Heart right ventricle (tissue), 16 donors: ENCODE measurements around the gene MAST3. TPM values are rescaled to one million over a fixed set of nuclear protein-coding genes. Genes with fewer than 3 reads are reported as not detected.

Experiments used
- ATAC-seq, 8 donors: fragments of 200-7000 bp; cut with Tn5 transposase; one replicate each; pipeline ENCODE4 v1.9.1; 2020; ENCODE audit warnings: mild to moderate bottlenecking in 8 of 8, moderate library complexity in 8 of 8, moderate number of reproducible peaks in 1 of 8
- DNase-seq, 2 donors: peaks; one replicate each; pipeline ENCODE4 v3.0.0-alpha.2; 2020
- H3K27ac ChIP-seq, 10 donors: fragments of 200-600 bp; sonication (generic) in 2 of 10; one replicate each; pipeline versions ENCODE4 v1.5.0 to v1.8.0; 2020 to 2022; ENCODE audit warnings: mild to moderate bottlenecking in 3 of 10
- H3K27me3 ChIP-seq, 7 donors: fragments of 200-600 bp; one replicate each; pipeline ENCODE4 v1.8.0; 2021 to 2022; ENCODE audit warnings: mild to moderate bottlenecking in 2 of 7
- H3K36me3 ChIP-seq, 9 donors: fragments of 200-600 bp; sonication (generic) in 1 of 9; one replicate each; pipeline versions ENCODE4 v1.5.0 to v1.8.0; 2020 to 2022; ENCODE audit warnings: mild to moderate bottlenecking in 2 of 9
- H3K4me1 ChIP-seq, 9 donors: fragments of 200-600 bp; sonication (generic) in 1 of 9; one replicate each; pipeline versions ENCODE4 v1.5.0 to v1.8.0; 2020 to 2022; ENCODE audit warnings: mild to moderate bottlenecking in 4 of 9
- H3K4me3 ChIP-seq, 10 donors: fragments of 200-600 bp; sonication (generic) in 2 of 10; one replicate each; pipeline versions ENCODE4 v1.5.0 to v1.8.0; 2020 to 2022; ENCODE audit warnings: mild to moderate bottlenecking in 7 of 10, moderate library complexity in 2 of 10
- H3K9me3 ChIP-seq, 11 donors: fragments of 200-600 bp in 10 of 11; sonication (generic) in 2 of 11; one replicate each; pipeline versions ENCODE4 v1.5.0 to v1.8.0; 2013 to 2022; ENCODE audit warnings: mild to moderate bottlenecking in 2 of 11, control low read depth in 1 of 11, moderate library complexity in 1 of 11
- whole genome bisulfite sequencing, 2 donors: extraction: QIAGEN DNeasy Blood & Tissue Kit; methylation state at CpG; one replicate each; pipeline ENCODE4 v1.1.7; 2013; ENCODE audit warnings: inconsistent platforms in 1 of 2; 5-methylcytosine and 5-hydroxymethylcytosine counted together
- intact Hi-C, 10 donors: fragments of 100-400 bp; cut with DNase I; formaldehyde crosslinking; loops; one replicate each; pipeline versions ENCODE4 v1.11.1 to v1.14.2; 2022
- polyA plus RNA-seq, 2 donors: library from polyadenylated mRNA; stranded (reverse); fragments of 200-250 nt; gene quantifications; one replicate each; pipeline ENCODE4 v1.2.3, GENCODE V29; 2013
- total RNA-seq, 10 donors: library from RNA; stranded (reverse); fragmentation: NEBNext Ultra II Directional in 3 of 10; extraction: Animal tissue kit (Norgen Biotek cat#: 25700) in 3 of 10; gene quantifications; one replicate each; pipeline versions ENCODE4 v1.2.1 to v1.2.4, GENCODE V29; 2021 to 2023
- TF ChIP-seq, protein P1 (sequence below), 9 donors: fragments of 200-600 bp; sonication (generic) in 2 of 9; IDR thresholded peaks; one replicate each; pipeline versions ENCODE4 v1.5.0 to v1.8.0; 2021 to 2022; ENCODE audit warnings: antibody characterized with exemption in 9 of 9, mild to moderate bottlenecking in 5 of 9, moderate library complexity in 1 of 9
- donor health status: Arrhythmogenic right ventricular cardiomyopathy.
- donor health status: ischemic (EF 13 %, LVEDD 7.1; RV severe dilation, severe dysfunction).
- donor health status: healthy with polysubstance abuse.
- donor health status: DM: no; HTN: yes; CAD: no.
- donor health status: DM: no; HTN: no; CAD: no.
- donor health status: ischemic (EF 25% LVEDD 6.9; RV normal size, moderate dysfunction).
- donor health status: ischemic (EF 25% LVEDD 5.7; RV mildly dilated, moderate dysfunction).
- donor health status: healthy.
- donor health status: DM: yes; HTN: yes; CAD: no.
- donor health status: Ischemic cardiomyopathy.
- donor health status: ischemic (EF 35%, LVEDD 5.7; RV mildly dilated, moderate dysfunction).
- donor health status: nonischemic (EF 11% LVEDD 7.7; RV severe dilation, severe dysfunction).
- donor health status: DM: yes; HTN: yes; CAD: no.
- donor health status: PGD.
- donor health status: ischemic (EF 29% LVEDD 5.4; RV normal size, mild dysfunction).
- donor health status: nonischemic (EF 23%, LVEDD 6.1; RV moderate dilation, normal function).

MAST3 gene
- total and polyA plus RNA-seq, 12 donors: 1.5 to 6.4 (median 4.1) TPM

DNA sequence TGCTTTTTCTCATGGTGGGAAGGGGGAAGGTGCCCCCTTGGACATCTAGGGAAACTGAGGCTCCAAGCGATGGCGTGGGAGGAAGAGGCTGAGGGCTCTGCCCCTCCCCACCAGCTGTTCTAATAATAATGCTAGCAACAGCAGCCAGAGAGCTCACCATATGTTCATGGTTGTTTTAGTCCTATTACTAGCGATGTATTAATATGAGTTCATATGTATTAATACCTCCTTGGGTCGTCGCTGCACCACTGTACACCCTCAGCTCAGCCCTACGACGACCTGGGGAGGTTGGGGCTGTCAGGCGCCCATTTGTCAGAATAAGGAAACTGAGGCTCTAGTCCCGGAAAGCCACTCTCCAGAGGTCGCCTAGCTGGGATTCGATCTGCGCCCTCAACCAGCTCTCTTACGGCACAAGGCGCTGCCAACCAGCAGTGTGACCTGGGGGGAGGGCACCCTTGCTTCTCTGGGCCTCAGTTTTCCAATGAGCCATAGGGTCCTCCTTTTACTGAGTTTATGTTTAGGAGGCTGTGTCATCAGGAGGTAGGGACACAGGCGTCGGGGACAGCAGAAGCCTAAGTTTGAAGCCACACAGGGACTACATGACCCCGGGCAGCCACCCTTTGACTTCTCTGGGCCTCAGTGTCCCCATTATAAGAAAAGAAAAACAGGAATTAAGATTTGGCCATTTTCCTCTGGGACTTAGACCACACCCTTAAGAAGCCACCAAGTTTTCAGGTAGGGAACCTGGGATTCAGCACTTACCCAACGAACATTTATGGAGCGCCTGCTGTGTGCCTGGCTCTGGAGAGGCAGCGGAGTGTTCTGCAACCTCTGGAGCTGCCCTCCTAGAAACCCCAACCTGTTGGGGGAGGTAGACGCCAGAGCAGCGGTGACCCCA, 664 bp downstream of the MAST3 start:
- DNase-seq: no peak
- peak overlapping the region in 9 of 10 donors; percentile 1 to 63 (median 47) for H3K4me3 ChIP-seq
- 32 to 39% methylated on average over 22 of the region's 22 CpGs for WGBS, 2 donors
- no peaks in the 10 kb centered on the region for H3K9me3 ChIP-seq
- peaks cover 0 to 23% (median 14%) of the 10 kb centered on the region in 9 donors for H3K4me1 ChIP-seq
- intact Hi-C loops: no loop called here
- ATAC-seq: no peak
- no peaks in the 10 kb centered on the region for H3K36me3 ChIP-seq
- peaks cover 0 to 60% (median 39%) of the 10 kb centered on the region in 7 donors for H3K27me3 ChIP-seq
- peak overlapping the region in 1 of 10 donors; percentile 65 for H3K27ac ChIP-seq
- TF ChIP-seq, protein P1, sequence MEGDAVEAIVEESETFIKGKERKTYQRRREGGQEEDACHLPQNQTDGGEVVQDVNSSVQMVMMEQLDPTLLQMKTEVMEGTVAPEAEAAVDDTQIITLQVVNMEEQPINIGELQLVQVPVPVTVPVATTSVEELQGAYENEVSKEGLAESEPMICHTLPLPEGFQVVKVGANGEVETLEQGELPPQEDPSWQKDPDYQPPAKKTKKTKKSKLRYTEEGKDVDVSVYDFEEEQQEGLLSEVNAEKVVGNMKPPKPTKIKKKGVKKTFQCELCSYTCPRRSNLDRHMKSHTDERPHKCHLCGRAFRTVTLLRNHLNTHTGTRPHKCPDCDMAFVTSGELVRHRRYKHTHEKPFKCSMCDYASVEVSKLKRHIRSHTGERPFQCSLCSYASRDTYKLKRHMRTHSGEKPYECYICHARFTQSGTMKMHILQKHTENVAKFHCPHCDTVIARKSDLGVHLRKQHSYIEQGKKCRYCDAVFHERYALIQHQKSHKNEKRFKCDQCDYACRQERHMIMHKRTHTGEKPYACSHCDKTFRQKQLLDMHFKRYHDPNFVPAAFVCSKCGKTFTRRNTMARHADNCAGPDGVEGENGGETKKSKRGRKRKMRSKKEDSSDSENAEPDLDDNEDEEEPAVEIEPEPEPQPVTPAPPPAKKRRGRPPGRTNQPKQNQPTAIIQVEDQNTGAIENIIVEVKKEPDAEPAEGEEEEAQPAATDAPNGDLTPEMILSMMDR (IDR thresholded peaks at IDR 0.05): no peak

GRCh38 chr19:18098891-18099622, 1.5 kb downstream of the MAST3 start:
- H3K9me3 ChIP-seq: no peaks in the 10 kb centered on the region
- peaks cover 0 to 27% (median 16%) of the 10 kb centered on the region in 9 donors for H3K4me1 ChIP-seq
- TF ChIP-seq, protein P1 (IDR thresholded peaks at IDR 0.05): no peak
- 9 to 11% methylated on average over 33 to 34 of the region's 34 CpGs for WGBS, 2 donors
- DNase-seq: no peak
- peak in 1 of 8 donors; percentile 11 for ATAC-seq
- H3K27me3 ChIP-seq: peaks cover 0 to 64% (median 39%) of the 10 kb centered on the region in 7 donors
- no peak overlapping the region for H3K27ac ChIP-seq
- intact Hi-C loops: no loop called here
- H3K36me3 ChIP-seq: no peaks in the 10 kb centered on the region
- peak overlapping the region in 1 of 10 donors; percentile 63 for H3K4me3 ChIP-seq

GRCh38 chr19:18099623-18099995, 2.0 kb downstream of the MAST3 start:
- 80% methylated on average over 8 of the region's 8 CpGs for WGBS, 2 donors
- no peak for ATAC-seq
- Histone ChIP-seq H3K4me3 (no peak overlapping the region), H3K27ac (no peak overlapping the region), H3K36me3 (no peaks in the 10 kb centered on the region), H3K27me3 (peaks cover 0 to 64% (median 39%) of the 10 kb centered on the region in 7 donors), H3K9me3 (no peaks in the 10 kb centered on the region), H3K4me1 (peaks cover 0 to 31% (median 19%) of the 10 kb centered on the region in 9 donors)
- intact Hi-C loops: no loop called here
- no peak for DNase-seq
- TF ChIP-seq, protein P1 (IDR thresholded peaks at IDR 0.05): no peak

GRCh38 chr19:18100710-18101109, 3.1 kb downstream of the MAST3 start:
- H3K9me3 ChIP-seq: no peaks in the 10 kb centered on the region
- H3K27ac ChIP-seq: no peak overlapping the region
- H3K4me3 ChIP-seq: no peak overlapping the region
- intact Hi-C loops: no loop called here
- ATAC-seq: no peak
- H3K36me3 ChIP-seq: no peaks in the 10 kb centered on the region
- TF ChIP-seq, protein P1 (IDR thresholded peaks at IDR 0.05): no peak
- 19 to 29% methylated on average over 18 of the region's 18 CpGs for WGBS, 2 donors
- peaks cover 0 to 36% (median 22%) of the 10 kb centered on the region in 9 donors for H3K4me1 ChIP-seq
- H3K27me3 ChIP-seq: peaks cover 0 to 64% (median 39%) of the 10 kb centered on the region in 7 donors
- DNase-seq: no peak
